ENCODE measurements around the gene UBTF. TPM values are rescaled to one million over a fixed set of nuclear protein-coding genes. Genes with fewer than 3 reads are reported as not detected.

UBTF gene
- total and polyA plus RNA-seq, 3 experiments from 2014 or later = 78.0 to 199 (median 186) TPM

DNA sequence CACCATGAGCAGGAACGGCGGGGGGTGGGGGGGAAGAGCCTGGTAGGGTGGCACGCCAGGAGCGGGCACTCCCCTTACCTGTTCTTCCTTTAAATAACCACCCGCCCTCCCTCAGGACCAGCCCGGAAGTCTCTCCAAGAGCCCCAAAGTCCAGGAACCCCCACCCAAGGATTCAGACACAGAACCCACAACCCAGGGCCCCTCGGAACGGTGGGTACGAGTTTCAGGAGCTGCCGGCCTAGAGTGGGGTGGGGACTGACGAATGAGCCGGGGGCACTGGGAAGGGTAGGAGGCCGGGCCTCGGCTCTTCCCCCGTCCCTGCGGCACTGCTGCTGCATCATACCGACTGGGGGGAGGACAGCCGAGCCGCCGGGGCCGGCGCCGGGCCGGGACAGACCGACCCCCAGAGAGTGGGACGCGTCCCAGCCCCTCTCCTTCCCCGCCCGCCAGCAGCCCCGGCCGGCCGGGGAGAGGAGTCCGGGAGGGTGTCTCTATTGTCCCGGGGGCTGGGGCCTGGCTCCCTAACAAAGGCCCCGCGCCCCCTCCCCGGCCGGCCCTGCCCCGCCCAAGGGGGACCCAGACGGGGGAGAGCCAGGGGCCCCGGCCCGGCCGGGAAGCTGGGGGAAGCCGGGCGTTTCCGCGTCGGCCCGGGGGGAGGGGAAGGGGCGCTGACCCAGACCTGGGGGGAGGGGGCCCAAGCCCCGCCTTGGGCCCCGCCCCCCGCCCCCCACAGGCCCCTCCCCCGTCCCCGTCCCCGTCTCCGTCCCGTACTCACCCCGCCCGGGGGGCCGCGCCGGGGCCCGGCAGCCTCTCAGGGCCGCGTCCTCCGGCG lies 20.5 kb downstream of the UBTF start:
- H3K4me3 ChIP-seq (ENCODE audit: low read length) = peak overlapping the region; percentile 84
- no peaks in the 10 kb centered on the region for H3K27me3 ChIP-seq (ENCODE audit: insufficient read depth, low read length, poor library complexity, severe bottlenecking)
- Mint-ChIP-seq H3K36me3 (peaks cover 0 to 45% (median 8%) of the 10 kb centered on the region in 3 donors), H3K9me3 (no peaks in the 10 kb centered on the region), H3K27me3 (peaks cover 0 to 1% of the 10 kb centered on the region in 2 donors), H3K4me1 (peaks cover 33 to 48% (median 38%) of the 10 kb centered on the region in 3 donors), H3K27ac (peak overlapping the region; percentile 84 to 96 (median 85)), H3K4me3 (peak overlapping the region; percentile 87 to 96 (median 88))
- H3K4me1 ChIP-seq (ENCODE audit: insufficient read depth, low read length) = peaks cover 27% of the 10 kb centered on the region
- CTCF ChIA-PET = interaction anchor here (0.9 to 2.3 kb wide), 6 partner anchors 10 to 147 kb away, joined by 3 to 13 read pairs (median 4); partner anchors contain the start of gene HDAC5
- POLR2A ChIA-PET = interaction anchor here (0.6 to 5.4 kb wide), 7 partner anchors 13 to 829 kb away, joined by 4 to 54 read pairs (median 5); partner anchors contain the start of genes TMUB2 and UBTF
- H3K36me3 ChIP-seq (ENCODE audit: insufficient read depth, low read length) = peaks cover 29% of the 10 kb centered on the region
- no peaks in the 10 kb centered on the region for H3K9me3 ChIP-seq (ENCODE audit: low read length)
- peak overlapping the region; percentile 76 for H3K27ac ChIP-seq (ENCODE audit: low read depth, low read length)
- peak; percentile 45 to 75 (median 52) for DNase-seq

GRCh38 chr17:44197980-44198720 lies 21.3 kb downstream of the UBTF start:
- peak overlapping the region; percentile 87 to 96 (median 88) for H3K4me3 Mint-ChIP-seq
- H3K27me3 ChIP-seq (ENCODE audit: insufficient read depth, low read length, poor library complexity, severe bottlenecking) = no peaks in the 10 kb centered on the region
- peak overlapping the region; percentile 84 for H3K4me3 ChIP-seq (ENCODE audit: low read length)
- H3K36me3 ChIP-seq (ENCODE audit: insufficient read depth, low read length) = peaks cover 30% of the 10 kb centered on the region
- CTCF ChIA-PET = interaction anchor here (0.9 to 2.3 kb wide), 8 partner anchors 9 to 148 kb away, joined by 3 to 13 read pairs (median 4); partner anchors contain the start of genes HDAC5 and TMUB2
- no peaks in the 10 kb centered on the region for H3K9me3 ChIP-seq (ENCODE audit: low read length)
- H3K4me1 Mint-ChIP-seq = peaks cover 26 to 40% (median 30%) of the 10 kb centered on the region in 3 donors
- H3K27me3 Mint-ChIP-seq = no peaks in the 10 kb centered on the region
- H3K27ac ChIP-seq (ENCODE audit: low read depth, low read length) = peak overlapping the region; percentile 76
- peaks cover 0 to 50% (median 8%) of the 10 kb centered on the region in 3 donors for H3K36me3 Mint-ChIP-seq
- H3K9me3 Mint-ChIP-seq = no peaks in the 10 kb centered on the region
- POLR2A ChIA-PET = interaction anchor here (0.6 to 5.4 kb wide), 5 partner anchors 12 to 129 kb away, joined by 4 to 54 read pairs (median 7); partner anchors contain the start of genes TMUB2 and UBTF
- peak in 3 of 5 donors; percentile 47 to 76 (median 66) for DNase-seq
- peaks cover 19% of the 10 kb centered on the region for H3K4me1 ChIP-seq (ENCODE audit: insufficient read depth, low read length)
- peak overlapping the region; percentile 84 to 96 (median 85) for H3K27ac Mint-ChIP-seq

GRCh38 chr17:44197107-44197506 lies 22.4 kb downstream of the UBTF start:
- Mint-ChIP-seq H3K36me3 (peaks cover 0 to 58% (median 8%) of the 10 kb centered on the region in 3 donors), H3K27me3 (no peaks in the 10 kb centered on the region), H3K27ac (peak overlapping the region in 6 of 8 donors; percentile 65 to 96 (median 86)), H3K4me1 (peaks cover 20 to 31% (median 22%) of the 10 kb centered on the region in 3 donors), H3K9me3 (no peaks in the 10 kb centered on the region), H3K4me3 (peak overlapping the region in 2 of 7 donors; percentile 56 to 94)
- CTCF ChIA-PET = interaction anchor here (0.9 to 2.3 kb wide), 4 partner anchors 11 to 149 kb away, joined by 4 to 13 read pairs (median 6); partner anchors contain the start of gene TMUB2
- no peak for DNase-seq
- Histone ChIP-seq H3K4me3 (ENCODE audit: low read length) (no peak overlapping the region), H3K27ac (ENCODE audit: low read depth, low read length) (no peak overlapping the region), H3K9me3 (ENCODE audit: low read length) (no peaks in the 10 kb centered on the region), H3K4me1 (ENCODE audit: insufficient read depth, low read length) (peaks cover 16% of the 10 kb centered on the region), H3K27me3 (ENCODE audit: insufficient read depth, low read length, poor library complexity, severe bottlenecking) (no peaks in the 10 kb centered on the region), H3K36me3 (ENCODE audit: insufficient read depth, low read length) (peaks cover 30% of the 10 kb centered on the region)
- POLR2A ChIA-PET = interaction anchor here (4.2 kb wide), 1 partner anchor 11 kb away, joined by 33 read pairs; the partner anchor contains the start of gene TMUB2

- CTCF ChIA-PET = interaction anchor here (1.2 kb wide), 1 partner anchor 11 kb away, joined by 3 read pairs; no protein-coding TSS in a partner anchor
- peaks cover 0 to 78% (median 12%) of the 10 kb centered on the region in 3 donors for H3K36me3 Mint-ChIP-seq
Measured at GRCh38 chr17:44193326-44194084, 26.0 kb downstream of the UBTF start.

DNA sequence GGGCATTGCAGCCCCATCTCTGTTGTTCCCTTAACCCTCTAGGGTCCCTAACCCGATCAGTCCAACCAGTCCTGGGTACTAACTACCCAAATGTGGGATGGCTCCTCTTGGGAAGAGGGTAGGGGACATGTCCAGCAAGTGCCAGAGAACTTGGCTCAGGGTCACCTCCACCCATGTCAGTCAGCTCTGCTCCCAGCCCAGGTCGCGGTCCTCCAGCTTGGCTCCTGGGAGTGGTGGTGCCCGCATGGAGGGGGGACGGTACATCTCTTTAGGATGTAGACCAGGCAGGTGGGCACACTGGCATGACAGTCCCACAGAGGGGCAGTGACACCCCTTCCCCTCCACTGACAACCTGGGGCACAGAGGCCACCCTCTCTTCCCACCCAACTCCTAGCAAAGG lies 26.7 kb downstream of the UBTF start:
- Mint-ChIP-seq H3K4me3 (peak overlapping the region in 1 of 7 donors; percentile 42), H3K27ac (no peak overlapping the region), H3K36me3 (peaks cover 0 to 76% (median 10%) of the 10 kb centered on the region in 3 donors), H3K9me3 (no peaks in the 10 kb centered on the region), H3K4me1 (peaks cover 17 to 25% (median 23%) of the 10 kb centered on the region in 3 donors), H3K27me3 (no peaks in the 10 kb centered on the region)
- CTCF ChIA-PET = interaction anchor here (1.2 kb wide), 1 partner anchor 11 kb away, joined by 3 read pairs; no protein-coding TSS in a partner anchor
- POLR2A ChIA-PET = no interaction called here
- no peaks in the 10 kb centered on the region for H3K27me3 ChIP-seq (ENCODE audit: insufficient read depth, low read length, poor library complexity, severe bottlenecking)
- no peak overlapping the region for H3K27ac ChIP-seq (ENCODE audit: low read depth, low read length)
- no peak overlapping the region for H3K4me3 ChIP-seq (ENCODE audit: low read length)
- H3K36me3 ChIP-seq (ENCODE audit: insufficient read depth, low read length) = peaks cover 36% of the 10 kb centered on the region
- no peak for DNase-seq
- H3K4me1 ChIP-seq (ENCODE audit: insufficient read depth, low read length) = peaks cover 13% of the 10 kb centered on the region
- no peaks in the 10 kb centered on the region for H3K9me3 ChIP-seq (ENCODE audit: low read length)

More at GRCh38 chr17:44193326-44194084, 26.0 kb downstream of the UBTF start:
- Histone ChIP-seq H3K27me3 (ENCODE audit: insufficient read depth, low read length, poor library complexity, severe bottlenecking) (no peaks in the 10 kb centered on the region), H3K4me1 (ENCODE audit: insufficient read depth, low read length) (peaks cover 12% of the 10 kb centered on the region), H3K27ac (ENCODE audit: low read depth, low read length) (no peak overlapping the region), H3K36me3 (ENCODE audit: insufficient read depth, low read length) (peaks cover 36% of the 10 kb centered on the region), H3K9me3 (ENCODE audit: low read length) (no peaks in the 10 kb centered on the region), H3K4me3 (ENCODE audit: low read length) (no peak overlapping the region)
- Mint-ChIP-seq H3K4me1 (peaks cover 18 to 25% (median 23%) of the 10 kb centered on the region in 3 donors), H3K9me3 (no peaks in the 10 kb centered on the region), H3K4me3 (no peak overlapping the region), H3K27me3 (no peaks in the 10 kb centered on the region), H3K27ac (peak overlapping the region in 1 of 8 donors; percentile 45)
- POLR2A ChIA-PET = no interaction called here
- no peak for DNase-seq

GRCh38 chr17:44191941-44192496 lies 27.5 kb downstream of the UBTF start:
- Mint-ChIP-seq H3K27ac (peak overlapping the region in 2 of 8 donors; percentile 54 to 84), H3K4me3 (peak overlapping the region in 1 of 7 donors; percentile 16), H3K27me3 (no peaks in the 10 kb centered on the region), H3K36me3 (peaks cover 0 to 76% (median 7%) of the 10 kb centered on the region in 3 donors), H3K9me3 (no peaks in the 10 kb centered on the region), H3K4me1 (peaks cover 17 to 23% (median 22%) of the 10 kb centered on the region in 3 donors)
- H3K36me3 ChIP-seq (ENCODE audit: insufficient read depth, low read length) = peaks cover 29% of the 10 kb centered on the region
- ChIA-PET CTCF (interaction anchor here (1.4 to 1.5 kb wide), 2 partner anchors 12 to 18 kb away, joined by 4 to 7 read pairs; no protein-coding TSS in a partner anchor), POLR2A (no interaction called here)
- no peaks in the 10 kb centered on the region for H3K9me3 ChIP-seq (ENCODE audit: low read length)
- DNase-seq = no peak
- no peak overlapping the region for H3K27ac ChIP-seq (ENCODE audit: low read depth, low read length)
- H3K27me3 ChIP-seq (ENCODE audit: insufficient read depth, low read length, poor library complexity, severe bottlenecking) = no peaks in the 10 kb centered on the region
- no peak overlapping the region for H3K4me3 ChIP-seq (ENCODE audit: low read length)
- peaks cover 14% of the 10 kb centered on the region for H3K4me1 ChIP-seq (ENCODE audit: insufficient read depth, low read length)
